Esophagus squamous epithelium (tissue), 4 donors: ENCODE measurements around the gene POTEC.
"Not testable (repeated sequence)": the region's sequence is repeated elsewhere in the genome, so short reads cannot be mapped to it uniquely, and the experiment has no call there.

Experiments used
- CTCF ChIP-seq, 6 experiments: fragments of 450-650 bp in 4 of 6; fragments of 200-600 bp in 2 of 6; sonication (generic) in 2 of 6; IDR thresholded peaks; one replicate each; pipeline ENCODE4 v1.5.1; 2016 to 2019; ENCODE audit warnings: antibody characterized with exemption in 6 of 6, mild to moderate bottlenecking in 4 of 6, moderate library complexity in 4 of 6
- POLR2A ChIP-seq, 4 donors: fragments of 450-650 bp; IDR thresholded peaks; one replicate each; pipeline ENCODE4 v1.6.1; 2017; ENCODE audit warnings: antibody characterized with exemption in 4 of 4, mild to moderate bottlenecking in 4 of 4, moderate library complexity in 3 of 4

- not testable (repeated sequence) for TF ChIP-seq POLR2A, CTCF (IDR thresholded peaks at IDR 0.05)
Measured at GRCh38 chr18:14510707-14511106, 32.7 kb downstream of the POTEC start.
